ENCODE results near the gene LIPE. TPM values are rescaled to one million over a fixed set of nuclear protein-coding genes. Genes with fewer than 3 reads are reported as not detected.
"Not testable (repeated sequence)": the region's sequence is repeated elsewhere in the genome, so short reads cannot be mapped to it uniquely, and the experiment has no call there.

The LIPE gene
- total RNA-seq, 1 donor from 2014 or later: 10.8 TPM

DNA sequence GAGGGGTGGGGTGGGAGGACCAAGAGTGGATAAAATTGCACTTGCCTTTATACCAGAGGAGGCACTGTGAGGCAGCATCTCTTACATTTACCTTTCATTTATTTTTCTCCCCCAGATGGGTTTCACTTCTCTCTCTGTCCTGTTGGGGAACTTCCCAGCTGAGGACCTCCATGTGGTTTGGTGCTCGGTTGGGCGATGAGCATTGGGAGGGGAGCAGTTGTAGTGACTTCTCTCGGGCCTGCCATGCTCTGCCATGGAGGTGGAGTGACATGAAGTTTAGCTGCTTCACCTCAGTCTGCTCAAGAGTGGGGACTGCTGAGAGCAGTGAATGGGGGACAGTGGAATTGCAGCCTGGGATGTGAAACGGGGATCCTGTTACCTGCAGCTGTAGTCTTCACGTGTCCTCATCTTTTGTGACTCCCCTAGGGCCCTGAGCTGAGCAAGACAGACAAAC is 38.7 kb upstream of the LIPE start:
- Mint-ChIP-seq H3K36me3 (no peaks in the 10 kb centered on the region), H3K4me3 (no peak overlapping the region), H3K27ac (no peak overlapping the region), H3K9me3 (no peaks in the 10 kb centered on the region), H3K27me3 (ENCODE audit: low read depth) (no peaks in the 10 kb centered on the region), H3K4me1 (peaks cover 12% of the 10 kb centered on the region)
- DNase-seq (ENCODE audit: low spot score in 2 of 2, unreplicated experiment in 2 of 2): no peak
- TF ChIP-seq, protein P1, sequence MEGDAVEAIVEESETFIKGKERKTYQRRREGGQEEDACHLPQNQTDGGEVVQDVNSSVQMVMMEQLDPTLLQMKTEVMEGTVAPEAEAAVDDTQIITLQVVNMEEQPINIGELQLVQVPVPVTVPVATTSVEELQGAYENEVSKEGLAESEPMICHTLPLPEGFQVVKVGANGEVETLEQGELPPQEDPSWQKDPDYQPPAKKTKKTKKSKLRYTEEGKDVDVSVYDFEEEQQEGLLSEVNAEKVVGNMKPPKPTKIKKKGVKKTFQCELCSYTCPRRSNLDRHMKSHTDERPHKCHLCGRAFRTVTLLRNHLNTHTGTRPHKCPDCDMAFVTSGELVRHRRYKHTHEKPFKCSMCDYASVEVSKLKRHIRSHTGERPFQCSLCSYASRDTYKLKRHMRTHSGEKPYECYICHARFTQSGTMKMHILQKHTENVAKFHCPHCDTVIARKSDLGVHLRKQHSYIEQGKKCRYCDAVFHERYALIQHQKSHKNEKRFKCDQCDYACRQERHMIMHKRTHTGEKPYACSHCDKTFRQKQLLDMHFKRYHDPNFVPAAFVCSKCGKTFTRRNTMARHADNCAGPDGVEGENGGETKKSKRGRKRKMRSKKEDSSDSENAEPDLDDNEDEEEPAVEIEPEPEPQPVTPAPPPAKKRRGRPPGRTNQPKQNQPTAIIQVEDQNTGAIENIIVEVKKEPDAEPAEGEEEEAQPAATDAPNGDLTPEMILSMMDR (IDR thresholded peaks at IDR 0.05; ENCODE audit: unreplicated experiment): no peak

DNA sequence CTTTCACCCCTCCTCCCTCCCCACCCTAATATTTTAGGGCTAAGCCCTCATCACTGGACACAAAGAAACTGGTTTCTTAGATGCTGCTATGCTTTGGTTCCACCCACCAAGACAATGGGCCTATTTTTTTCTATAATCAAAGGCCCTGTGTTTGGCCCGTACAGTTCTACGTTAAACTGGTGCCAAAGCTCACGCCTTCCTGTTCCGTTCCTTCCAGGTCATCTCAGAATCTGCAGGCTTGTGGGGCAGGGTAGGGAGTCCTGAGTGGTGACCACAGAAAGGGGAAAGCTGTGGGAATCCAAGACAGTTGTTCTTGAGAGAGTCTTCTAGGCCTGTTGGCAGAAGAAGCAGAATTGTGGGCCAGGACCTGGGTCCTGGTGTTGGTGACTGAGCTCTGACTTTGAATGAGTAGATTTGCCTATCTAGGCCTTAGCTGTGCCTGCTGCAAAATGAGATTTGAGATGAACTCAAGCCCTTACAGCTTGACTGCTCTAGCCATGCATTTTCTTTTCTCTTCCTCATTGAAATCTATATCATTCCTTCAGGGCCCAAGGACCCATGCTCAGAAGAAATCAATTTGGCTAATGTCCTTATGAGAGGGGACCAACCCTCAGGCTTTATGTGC is 34.6 kb upstream of the LIPE start:
- Mint-ChIP-seq H3K27ac (no peak overlapping the region), H3K27me3 (ENCODE audit: low read depth) (no peaks in the 10 kb centered on the region), H3K36me3 (no peaks in the 10 kb centered on the region), H3K4me3 (no peak overlapping the region), H3K9me3 (no peaks in the 10 kb centered on the region), H3K4me1 (peaks cover 7% of the 10 kb centered on the region)
- no peak for DNase-seq (ENCODE audit: low spot score in 2 of 2, unreplicated experiment in 2 of 2)
- TF ChIP-seq, protein P1 (IDR thresholded peaks at IDR 0.05; ENCODE audit: unreplicated experiment): no peak

DNA sequence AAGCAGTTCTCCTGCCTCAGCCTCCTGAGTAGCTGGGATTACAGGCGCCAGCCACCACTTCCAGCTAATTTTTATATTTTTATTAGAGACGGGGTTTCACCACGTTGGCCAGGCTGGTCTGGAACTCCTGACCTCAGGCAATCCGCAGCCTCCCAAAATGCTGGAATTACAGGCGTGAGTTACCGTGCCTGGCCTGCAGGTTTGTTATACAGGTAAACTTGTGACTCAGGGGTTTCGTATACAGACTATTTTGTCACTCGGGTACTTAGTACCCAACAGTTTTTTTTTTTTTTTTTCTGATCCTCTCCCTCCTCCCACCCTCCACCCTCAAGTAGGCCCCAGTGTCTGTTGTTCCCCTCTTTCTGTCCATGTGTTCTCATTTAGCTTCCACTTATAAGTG is 34.0 kb upstream of the LIPE start:
- H3K4me1 Mint-ChIP-seq; H3K27me3 Mint-ChIP-seq (ENCODE audit: low read depth); H3K27ac Mint-ChIP-seq: not testable (repeated sequence)

DNA sequence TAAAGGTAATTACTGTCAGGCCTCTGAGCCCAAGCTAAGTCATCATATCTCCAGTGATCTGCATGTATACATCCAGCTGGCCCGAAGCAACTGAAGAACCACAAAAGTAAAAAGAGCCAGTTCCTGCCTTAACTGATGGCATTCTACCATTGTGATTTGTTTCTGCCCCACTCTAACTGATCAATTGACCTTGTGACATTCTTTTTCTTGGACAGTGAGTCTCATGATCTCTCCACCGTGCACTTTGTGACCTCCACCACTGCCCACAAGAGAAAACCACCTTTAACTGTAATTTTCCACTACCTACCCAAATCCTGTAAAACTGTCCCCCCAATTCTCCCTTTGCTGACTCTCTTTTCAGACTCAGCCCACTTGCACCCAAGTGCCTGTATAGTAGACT is 32.7 kb upstream of the LIPE start:
- no peaks in the 10 kb centered on the region for H3K27me3 Mint-ChIP-seq (ENCODE audit: low read depth)
- DNase-seq (ENCODE audit: low spot score in 2 of 2, unreplicated experiment in 2 of 2): no peak
- TF ChIP-seq, protein P1 (IDR thresholded peaks at IDR 0.05; ENCODE audit: unreplicated experiment): no peak
- H3K27ac Mint-ChIP-seq: no peak overlapping the region
- no peaks in the 10 kb centered on the region for H3K36me3 Mint-ChIP-seq
- H3K9me3 Mint-ChIP-seq: no peaks in the 10 kb centered on the region
- H3K4me3 Mint-ChIP-seq: no peak overlapping the region
- H3K4me1 Mint-ChIP-seq: no peaks in the 10 kb centered on the region

More for the DNA sequence above, 34.0 kb upstream of the LIPE start:
- H3K36me3 Mint-ChIP-seq; DNase-seq (ENCODE audit: low spot score in 2 of 2, unreplicated experiment in 2 of 2); H3K4me3 Mint-ChIP-seq; H3K9me3 Mint-ChIP-seq: not testable (repeated sequence)

DNA sequence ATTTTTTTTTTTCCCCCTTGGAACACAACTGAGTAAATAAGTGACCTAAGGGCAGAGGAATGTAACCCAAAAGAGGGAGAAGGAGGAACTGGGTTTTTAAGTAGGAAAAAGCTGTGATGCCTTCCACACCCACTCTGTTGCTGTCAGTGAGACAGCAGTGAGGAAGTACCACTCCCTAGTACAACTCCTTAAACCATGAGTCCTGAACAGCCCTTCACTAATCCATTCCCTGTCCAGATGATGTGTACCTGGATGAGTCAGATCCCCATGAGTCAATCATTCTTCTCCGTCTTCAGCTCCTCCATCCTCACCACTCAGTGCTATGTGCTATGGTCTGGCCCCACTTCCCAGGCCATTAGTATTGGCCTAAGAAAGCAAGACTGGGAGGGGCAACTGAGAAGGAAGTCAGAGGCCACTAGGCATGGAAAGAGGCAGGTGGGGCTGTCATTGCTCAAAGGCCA is 28.5 kb upstream of the LIPE start:
- peaks cover 5% of the 10 kb centered on the region for H3K27me3 Mint-ChIP-seq (ENCODE audit: low read depth)
- no peak for DNase-seq (ENCODE audit: low spot score in 2 of 2, unreplicated experiment in 2 of 2)
- no peaks in the 10 kb centered on the region for H3K9me3 Mint-ChIP-seq
- TF ChIP-seq, protein P1 (IDR thresholded peaks at IDR 0.05; ENCODE audit: unreplicated experiment): no peak
- no peak overlapping the region for H3K4me3 Mint-ChIP-seq
- no peak overlapping the region for H3K27ac Mint-ChIP-seq
- H3K4me1 Mint-ChIP-seq: no peaks in the 10 kb centered on the region
- H3K36me3 Mint-ChIP-seq: no peaks in the 10 kb centered on the region

DNA sequence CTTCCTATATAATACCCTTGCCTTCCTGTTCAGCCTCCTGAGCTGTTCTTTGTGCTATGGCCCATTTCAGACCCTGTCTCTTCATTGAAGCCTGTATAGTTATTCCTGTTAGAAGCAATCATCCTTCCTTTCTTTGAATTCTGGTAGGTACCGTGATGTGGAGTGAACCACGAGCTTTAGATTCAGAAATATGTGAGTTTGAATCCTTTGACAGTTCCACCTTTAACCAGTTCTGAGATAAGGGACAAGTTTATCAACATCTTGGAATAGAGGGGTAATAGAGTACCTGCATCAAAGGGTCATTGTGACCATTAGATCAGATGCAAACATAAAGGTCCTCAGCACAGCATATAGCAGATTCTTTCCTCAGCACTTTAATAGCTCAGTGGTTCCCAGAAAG is 27.9 kb upstream of the LIPE start:
- H3K4me1 Mint-ChIP-seq: no peaks in the 10 kb centered on the region
- peaks cover 5% of the 10 kb centered on the region for H3K27me3 Mint-ChIP-seq (ENCODE audit: low read depth)
- H3K9me3 Mint-ChIP-seq: no peaks in the 10 kb centered on the region
- H3K4me3 Mint-ChIP-seq: no peak overlapping the region
- no peak for DNase-seq (ENCODE audit: low spot score in 2 of 2, unreplicated experiment in 2 of 2)
- no peaks in the 10 kb centered on the region for H3K36me3 Mint-ChIP-seq
- H3K27ac Mint-ChIP-seq: no peak overlapping the region
- TF ChIP-seq, protein P1 (IDR thresholded peaks at IDR 0.05; ENCODE audit: unreplicated experiment): no peak
